ENCODE results near the gene F10. TPM values are rescaled to one million over a fixed set of nuclear protein-coding genes. Genes with fewer than 3 reads are reported as not detected.

Gene F10
- total RNA-seq, 1 donor from 2014 or later = 8.9 TPM

- TF ChIP-seq CTCF (IDR thresholded peaks at IDR 0.05) = no peak
- Histone ChIP-seq H3K27ac (no peak overlapping the region), H3K27me3 (ENCODE audit: low read depth) (peaks cover 15% of the 10 kb centered on the region), H3K4me1 (peaks cover 14% of the 10 kb centered on the region), H3K4me3 (no peak overlapping the region), H3K9me3 (no peaks in the 10 kb centered on the region), H3K36me3 (no peaks in the 10 kb centered on the region)
- intact Hi-C loops (cut with DNase I) = no loop called here
- ATAC-seq (no peak), DNase-seq (no peak)
Observed at GRCh38 chr13:113157206-113157928, 34.8 kb downstream of the F10 start.

- H3K9me3 ChIP-seq = no peaks in the 10 kb centered on the region
- DNase-seq = no peak
- no peak within 1 kb of the TSS for H3K27ac ChIP-seq
- H3K4me3 ChIP-seq = no peak within 1 kb of the TSS
- TF ChIP-seq CTCF (IDR thresholded peaks at IDR 0.05) = no peak
- ATAC-seq = no peak
- intact Hi-C loops (cut with DNase I) = no loop called here
- no peaks in the 10 kb centered on the region for H3K36me3 ChIP-seq
- peaks cover 18% of the 10 kb centered on the region for H3K27me3 ChIP-seq (ENCODE audit: low read depth)
- H3K4me1 ChIP-seq = peaks cover 9% of the 10 kb centered on the region
Observed at GRCh38 chr13:113157929-113158747, 35.5 kb downstream of the F10 start, which contains the start of gene PROZ. TSS of gene PROZ (plus strand) at chr13:113158648. CDS start at chr13:113158661, 13 bp downstream.

GRCh38 chr13:113158946-113159345, 36.3 kb downstream of the F10 start:
- Histone ChIP-seq H3K27ac (no peak overlapping the region), H3K4me3 (no peak overlapping the region), H3K27me3 (ENCODE audit: low read depth) (peaks cover 22% of the 10 kb centered on the region), H3K4me1 (peaks cover 4% of the 10 kb centered on the region), H3K36me3 (no peaks in the 10 kb centered on the region), H3K9me3 (no peaks in the 10 kb centered on the region)
- intact Hi-C loops (cut with DNase I) = no loop called here
- no peak for TF ChIP-seq CTCF (IDR thresholded peaks at IDR 0.05)
- ATAC-seq (no peak), DNase-seq (no peak)

GRCh38 chr13:113159701-113160100, 37.1 kb downstream of the F10 start:
- H3K27ac ChIP-seq = no peak overlapping the region
- no peak for DNase-seq

GRCh38 chr13:113160983-113161382, 38.4 kb downstream of the F10 start:
- intact Hi-C loops (cut with DNase I) = no loop called here

More at GRCh38 chr13:113159701-113160100, 37.1 kb downstream of the F10 start:
- H3K4me3 ChIP-seq = no peak overlapping the region
- H3K36me3 ChIP-seq = no peaks in the 10 kb centered on the region
- H3K9me3 ChIP-seq = no peaks in the 10 kb centered on the region
- H3K27me3 ChIP-seq (ENCODE audit: low read depth) = peaks cover 22% of the 10 kb centered on the region
- no peaks in the 10 kb centered on the region for H3K4me1 ChIP-seq
- intact Hi-C loops (cut with DNase I) = no loop called here
- ATAC-seq = no peak
- TF ChIP-seq CTCF (IDR thresholded peaks at IDR 0.05) = no peak

More at GRCh38 chr13:113160983-113161382, 38.4 kb downstream of the F10 start:
- DNase-seq (no peak), ATAC-seq (no peak)
- H3K4me3 ChIP-seq = no peak overlapping the region
- no peak for TF ChIP-seq CTCF (IDR thresholded peaks at IDR 0.05)
- H3K4me1 ChIP-seq = no peaks in the 10 kb centered on the region
- no peaks in the 10 kb centered on the region for H3K9me3 ChIP-seq
- no peaks in the 10 kb centered on the region for H3K36me3 ChIP-seq
- peaks cover 22% of the 10 kb centered on the region for H3K27me3 ChIP-seq (ENCODE audit: low read depth)
- H3K27ac ChIP-seq = no peak overlapping the region
